HUES6 (cell line): ENCODE measurements around the gene RNF44.

Experiments used
- H3K27ac ChIP-seq: 2 replicates; pipeline ENCODE4 v1.7.0; 2013; ENCODE audit warnings: low read depth, mild to moderate bottlenecking, low read length, inconsistent platforms
- H3K27me3 ChIP-seq: 2 replicates; pipeline ENCODE4 v1.6.1; 2013; ENCODE audit warnings: low read length; ENCODE audit not compliant: control insufficient read depth, insufficient read depth
- H3K36me3 ChIP-seq: 2 replicates; pipeline ENCODE4 v1.6.1; 2013; ENCODE audit warnings: low read length; ENCODE audit not compliant: control insufficient read depth, insufficient read depth
- H3K4me1 ChIP-seq: 2 replicates; pipeline ENCODE4 v1.6.1; 2013; ENCODE audit warnings: low read length; ENCODE audit not compliant: control insufficient read depth, insufficient read depth
- H3K4me3 ChIP-seq: 2 replicates; pipeline ENCODE4 v1.5.1; 2013; ENCODE audit warnings: low read depth, low read length
- H3K9ac ChIP-seq: one replicate; pipeline ENCODE4 v1.6.1; 2013; ENCODE audit warnings: mild to moderate bottlenecking, low read length
- H3K9me3 ChIP-seq: 2 replicates; pipeline ENCODE4 v1.6.1; 2013; ENCODE audit warnings: low read depth, low read length; ENCODE audit not compliant: control insufficient read depth, insufficient read depth

RNF44 gene

DNA sequence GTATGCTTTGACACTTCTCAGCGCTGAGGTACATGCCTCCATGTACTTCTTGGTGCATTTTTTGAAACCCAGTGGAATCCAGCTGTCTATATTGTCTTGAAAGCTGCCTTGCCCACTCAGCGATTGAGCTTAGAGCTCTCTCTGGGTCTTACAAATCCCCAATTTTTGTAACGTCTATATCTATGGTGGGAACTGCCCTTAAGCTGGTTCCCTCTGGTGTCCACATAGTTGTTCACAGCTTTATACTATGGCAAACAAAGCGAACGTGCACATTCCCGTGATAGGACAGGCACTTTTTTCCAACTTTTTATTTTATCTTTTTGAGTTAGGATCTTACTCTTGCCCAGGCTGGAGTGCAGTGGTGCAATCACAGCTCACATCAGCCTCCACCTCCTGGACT lies 32.8 kb upstream of the RNF44 start:
- Histone ChIP-seq H3K27ac (no peak overlapping the region), H3K9ac (no peak overlapping the region), H3K4me1 (no peaks in the 10 kb centered on the region; the same call in 1 of the 2 replicates), H3K9me3 (peaks cover 5% of the 10 kb centered on the region; the same call in 1 of the 2 replicates), H3K4me3 (no peak overlapping the region), H3K27me3 (peaks cover 7% of the 10 kb centered on the region; the same call in 1 of the 2 replicates), H3K36me3 (no peaks in the 10 kb centered on the region)

DNA sequence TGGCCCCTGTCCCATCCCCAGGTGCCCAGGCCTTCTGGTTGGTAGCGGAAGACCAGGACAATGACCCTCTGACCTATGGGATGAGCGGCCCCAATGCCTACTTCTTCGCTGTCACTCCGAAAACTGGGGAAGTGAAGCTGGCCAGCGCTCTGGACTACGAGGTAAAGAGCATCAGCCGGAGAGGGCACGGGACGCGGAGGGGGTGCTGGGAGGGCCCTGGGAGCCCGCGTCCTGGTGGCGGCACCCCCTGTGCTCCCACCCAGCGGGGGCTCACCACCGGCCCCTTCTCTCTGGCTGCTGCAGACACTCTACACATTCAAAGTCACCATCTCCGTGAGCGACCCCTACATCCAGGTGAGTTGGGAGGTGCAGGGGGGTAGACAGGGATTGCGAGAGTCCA lies 31.5 kb upstream of the RNF44 start:
- Histone ChIP-seq H3K36me3 (no peaks in the 10 kb centered on the region), H3K4me3 (no peak overlapping the region), H3K4me1 (no peaks in the 10 kb centered on the region; the same call in 1 of the 2 replicates), H3K9me3 (peaks cover 5% of the 10 kb centered on the region; the same call in 1 of the 2 replicates), H3K27me3 (peaks cover 7% of the 10 kb centered on the region; the same call in 1 of the 2 replicates), H3K27ac (no peak overlapping the region), H3K9ac (no peak overlapping the region)

DNA sequence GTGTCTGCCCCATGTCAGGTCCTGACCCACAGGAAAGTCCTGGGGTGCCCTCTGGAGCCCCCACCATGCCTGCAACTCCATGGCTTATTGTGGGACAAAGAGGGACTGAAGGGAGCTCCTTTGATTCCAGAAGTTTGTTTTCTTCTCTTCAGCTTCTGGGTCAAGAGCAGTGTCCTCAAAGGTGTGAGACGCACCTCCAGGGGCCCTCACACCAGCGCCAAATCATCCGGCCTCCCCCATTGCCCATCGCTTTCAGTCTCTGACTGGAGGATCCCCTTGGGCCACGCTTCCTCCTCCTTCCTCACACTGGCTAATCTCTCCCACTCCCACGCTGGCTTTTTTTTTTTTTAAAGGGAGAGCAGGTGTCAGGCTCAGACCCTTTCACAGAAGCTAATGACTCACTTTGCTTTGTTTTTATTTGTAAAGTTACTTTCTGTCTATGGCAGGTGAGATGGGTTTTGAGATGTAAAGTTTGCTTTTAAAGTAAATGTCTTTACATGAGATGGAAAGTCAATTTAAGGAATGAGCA lies 28.6 kb upstream of the RNF44 start:
- Histone ChIP-seq H3K4me1 (no peaks in the 10 kb centered on the region; the same call in 1 of the 2 replicates), H3K9me3 (peaks cover 5% of the 10 kb centered on the region; the same call in 1 of the 2 replicates), H3K36me3 (no peaks in the 10 kb centered on the region), H3K9ac (no peak overlapping the region), H3K27me3 (no peaks in the 10 kb centered on the region), H3K27ac (no peak overlapping the region), H3K4me3 (no peak overlapping the region)

DNA sequence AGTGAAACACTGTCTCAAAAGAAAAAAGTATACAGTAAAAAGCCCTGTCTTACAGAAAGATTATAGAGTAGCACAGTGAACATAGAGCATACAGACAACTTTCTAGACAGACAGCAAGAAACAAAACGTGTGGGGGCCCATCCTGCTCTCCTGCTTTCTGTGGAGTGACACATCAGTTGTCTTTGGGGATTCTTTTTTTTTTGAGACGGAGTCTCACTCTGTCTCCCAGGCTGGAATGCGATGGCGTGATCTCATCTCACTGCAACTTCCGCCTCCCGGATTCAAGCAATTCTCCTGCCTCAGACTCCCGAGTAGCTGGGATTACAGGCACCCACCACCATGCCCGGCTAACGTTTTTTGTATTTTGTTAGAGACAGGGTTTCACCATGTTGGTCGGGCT lies 26.8 kb upstream of the RNF44 start:
- H3K4me3 ChIP-seq: no peak overlapping the region
- peaks cover 3% of the 10 kb centered on the region; the same call in 1 of the 2 replicates for H3K4me1 ChIP-seq
- H3K27ac ChIP-seq: no peak overlapping the region
- H3K9me3 ChIP-seq: peaks cover 5% of the 10 kb centered on the region; the same call in 1 of the 2 replicates
- no peak overlapping the region for H3K9ac ChIP-seq
- H3K27me3 ChIP-seq: no peaks in the 10 kb centered on the region
- no peaks in the 10 kb centered on the region for H3K36me3 ChIP-seq

DNA sequence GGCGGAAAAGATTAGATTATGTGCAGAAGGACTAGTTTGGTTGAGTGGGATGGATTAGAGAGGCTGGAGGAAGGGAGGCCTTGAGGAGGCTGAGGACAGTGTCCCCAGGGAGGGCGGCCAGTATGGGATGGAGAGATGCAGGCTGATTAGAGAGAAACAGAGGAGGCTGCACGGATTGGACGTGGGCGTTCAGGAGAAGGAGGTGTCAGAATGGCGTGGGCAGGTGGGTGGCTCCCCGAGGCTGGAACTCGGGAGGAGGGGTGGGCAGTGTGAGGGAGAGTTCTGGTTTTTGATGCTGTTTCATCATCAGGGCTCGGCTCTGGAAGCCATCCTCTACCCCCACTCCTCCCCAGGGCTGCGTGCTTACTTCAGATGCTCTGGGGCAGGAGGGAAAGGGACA lies 25.0 kb upstream of the RNF44 start:
- no peaks in the 10 kb centered on the region for H3K36me3 ChIP-seq
- peaks cover 3% of the 10 kb centered on the region; the same call in 1 of the 2 replicates for H3K4me1 ChIP-seq
- peaks cover 9% of the 10 kb centered on the region for H3K9me3 ChIP-seq
- no peaks in the 10 kb centered on the region for H3K27me3 ChIP-seq
- no peak overlapping the region for H3K9ac ChIP-seq
- H3K27ac ChIP-seq: no peak overlapping the region
- no peak overlapping the region for H3K4me3 ChIP-seq

DNA sequence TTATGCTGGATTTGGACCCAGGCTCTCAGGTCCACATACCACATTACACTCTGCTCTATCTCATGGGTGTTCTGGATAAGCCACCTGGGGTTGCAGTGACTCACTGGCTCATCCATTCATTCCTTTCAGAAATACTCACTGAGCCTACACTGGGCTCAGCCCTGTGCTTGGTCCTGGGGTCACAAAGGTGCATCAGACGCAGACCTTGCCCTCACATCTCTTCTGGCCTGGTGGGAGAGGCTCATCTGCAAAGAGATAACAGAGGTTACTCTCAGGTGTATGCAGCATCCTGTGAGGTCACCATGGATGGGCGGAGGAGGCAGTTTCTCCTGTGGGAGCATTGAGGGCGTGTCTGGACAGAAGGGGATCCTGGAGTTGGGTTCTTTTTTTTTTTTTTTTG lies 24.1 kb upstream of the RNF44 start:
- no peak overlapping the region for H3K4me3 ChIP-seq
- no peak overlapping the region for H3K9ac ChIP-seq
- H3K9me3 ChIP-seq: peaks cover 4% of the 10 kb centered on the region; the same call in 1 of the 2 replicates
- H3K27ac ChIP-seq: no peak overlapping the region
- H3K36me3 ChIP-seq: no peaks in the 10 kb centered on the region
- H3K27me3 ChIP-seq: no peaks in the 10 kb centered on the region
- peaks cover 3% of the 10 kb centered on the region; the same call in 1 of the 2 replicates for H3K4me1 ChIP-seq

GRCh38 chr5:176560364-176560763 lies 23.2 kb upstream of the RNF44 start:
- Histone ChIP-seq H3K36me3 (no peaks in the 10 kb centered on the region), H3K27me3 (no peaks in the 10 kb centered on the region), H3K4me1 (0 out of 2 replicates have a peak, but pooled peaks cover 3% of the 10 kb centered on the region), H3K9me3 (peaks cover 4% of the 10 kb centered on the region; the same call in 1 of the 2 replicates), H3K9ac (no peak overlapping the region), H3K4me3 (no peak overlapping the region), H3K27ac (no peak overlapping the region)

DNA sequence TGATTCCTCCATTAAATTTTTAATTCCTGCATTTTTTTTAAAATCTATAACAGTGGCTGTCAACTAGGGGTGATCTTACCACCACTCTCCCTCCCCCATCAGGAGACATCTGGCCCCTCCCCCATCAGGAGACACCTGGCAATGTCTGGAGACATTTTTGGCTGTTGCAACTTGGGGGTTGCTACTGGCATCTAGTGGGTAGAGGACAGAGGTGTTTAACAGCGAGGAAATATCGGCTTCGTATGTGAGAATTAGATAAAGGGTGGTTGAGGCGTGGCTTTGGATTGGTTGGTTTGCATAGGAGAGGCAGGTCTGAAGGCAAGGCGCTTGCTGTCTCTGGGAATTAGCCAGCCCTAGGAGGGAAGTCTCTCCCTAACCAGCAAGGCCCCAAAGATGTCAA lies 22.5 kb upstream of the RNF44 start:
- Histone ChIP-seq H3K27me3 (no peaks in the 10 kb centered on the region), H3K27ac (no peak overlapping the region), H3K4me3 (no peak overlapping the region), H3K9me3 (peaks cover 4% of the 10 kb centered on the region; the same call in 1 of the 2 replicates), H3K36me3 (no peaks in the 10 kb centered on the region), H3K4me1 (0 out of 2 replicates have a peak, but pooled peaks cover 3% of the 10 kb centered on the region), H3K9ac (no peak overlapping the region)

GRCh38 chr5:176557846-176558245 lies 20.6 kb upstream of the RNF44 start:
- Histone ChIP-seq H3K4me1 (peaks cover 13% of the 10 kb centered on the region; the same call in 1 of the 2 replicates), H3K27me3 (peaks cover 8% of the 10 kb centered on the region; the same call in 1 of the 2 replicates), H3K9ac (no peak overlapping the region), H3K36me3 (no peaks in the 10 kb centered on the region), H3K27ac (no peak overlapping the region), H3K9me3 (peaks cover 4% of the 10 kb centered on the region; the same call in 1 of the 2 replicates), H3K4me3 (no peak overlapping the region)

DNA sequence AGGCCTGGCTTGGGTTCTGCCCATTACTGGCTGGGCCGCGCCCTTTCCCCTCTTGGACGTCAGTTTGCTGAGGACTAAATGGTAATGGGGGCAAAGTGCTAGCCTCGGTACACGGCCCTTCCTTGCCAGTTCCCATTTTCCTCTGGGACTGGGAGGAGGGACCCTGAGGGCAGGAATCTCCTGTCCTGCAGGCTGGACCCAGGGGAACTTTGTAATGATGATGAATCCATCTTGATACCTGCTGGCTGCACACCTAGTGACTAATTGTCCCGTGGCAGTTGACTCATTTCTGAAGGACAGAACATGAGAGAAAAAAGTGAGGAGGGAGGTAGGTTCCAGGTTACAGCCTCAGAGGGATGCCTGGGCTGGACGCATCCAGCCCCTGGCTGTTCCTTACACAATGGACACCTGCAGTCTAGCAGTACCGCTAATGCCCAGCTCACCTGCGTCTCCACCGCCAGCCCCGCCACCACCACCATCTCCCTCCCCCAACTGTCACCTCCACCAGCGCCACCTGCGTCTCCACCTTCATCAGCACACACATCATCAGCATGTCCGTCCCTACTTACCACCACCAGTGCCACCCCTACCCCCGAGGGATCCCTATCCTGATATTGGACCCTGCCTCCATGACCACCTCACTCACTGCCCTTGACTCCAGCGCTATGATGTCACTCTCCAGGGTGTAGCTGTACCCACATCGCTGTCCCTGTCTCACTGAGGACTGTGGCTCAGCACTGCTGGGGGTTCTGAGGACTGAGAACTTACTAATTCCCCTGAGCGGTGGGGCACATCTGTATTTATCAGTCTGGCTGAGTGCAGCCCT lies 16.3 kb upstream of the RNF44 start:
- H3K4me1 ChIP-seq: peaks cover 12% of the 10 kb centered on the region; the same call in 1 of the 2 replicates
- H3K9me3 ChIP-seq: no peaks in the 10 kb centered on the region
- no peak overlapping the region for H3K9ac ChIP-seq
- peaks cover 11% of the 10 kb centered on the region; the same call in 1 of the 2 replicates for H3K27me3 ChIP-seq
- H3K36me3 ChIP-seq: no peaks in the 10 kb centered on the region
- peak overlapping the region; percentile 6; the same call in 1 of the 2 replicates for H3K4me3 ChIP-seq
- H3K27ac ChIP-seq: no peak overlapping the region

DNA sequence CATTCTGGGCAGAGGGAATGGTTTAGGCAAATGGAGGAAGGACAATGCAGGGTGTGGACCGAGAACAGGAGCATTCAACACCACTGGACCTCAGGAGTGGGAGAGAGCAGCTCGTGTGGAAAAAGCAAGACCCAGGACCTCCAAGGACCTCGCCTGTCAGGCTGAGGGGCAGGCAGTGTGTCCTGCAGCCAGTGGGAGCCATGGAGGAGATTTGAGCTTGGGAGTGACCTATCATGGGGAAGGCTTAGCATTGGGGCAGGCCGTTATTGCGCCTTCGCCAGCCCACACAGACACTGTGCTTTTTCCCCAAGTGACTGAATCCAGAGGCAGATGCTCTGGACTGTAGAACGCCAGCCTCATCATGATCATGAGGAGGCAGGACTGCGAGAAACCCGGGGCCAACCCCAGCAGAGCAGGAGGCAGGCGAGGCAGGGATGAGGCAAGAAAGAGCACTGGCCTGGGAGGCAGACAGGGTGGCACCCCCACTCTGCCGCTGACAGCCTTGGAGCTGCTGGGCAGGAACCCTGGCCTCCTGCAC lies 15.2 kb upstream of the RNF44 start:
- Histone ChIP-seq H3K9ac (no peak overlapping the region), H3K4me1 (peaks cover 12% of the 10 kb centered on the region; the same call in 1 of the 2 replicates), H3K9me3 (no peaks in the 10 kb centered on the region), H3K4me3 (no peak overlapping the region), H3K27ac (no peak overlapping the region), H3K27me3 (peaks cover 11% of the 10 kb centered on the region; the same call in 1 of the 2 replicates), H3K36me3 (no peaks in the 10 kb centered on the region)
